Adipocyte (in vitro differentiated cells): ENCODE data around the gene SAA2.
"Not testable (repeated sequence)": the region's sequence is repeated elsewhere in the genome, so short reads cannot be mapped to it uniquely, and the experiment has no call there.

Experiments used
- DNase-seq: peaks from one replicate; pipeline ENCODE4 v3.0.0-alpha.2; 2015; ENCODE audit warnings: low read depth
- H3K27me3 ChIP-seq: replicated peaks from 2 replicates; pipeline ENCODE4 v1.7.0; 2013; ENCODE audit warnings: mild to moderate bottlenecking, low read length, moderate library complexity; ENCODE audit not compliant: control insufficient read depth, insufficient read depth
- H3K36me3 ChIP-seq: 2 replicates; pipeline ENCODE4 v1.7.0; 2013; ENCODE audit warnings: low read length, mild to moderate bottlenecking, moderate library complexity; ENCODE audit not compliant: control insufficient read depth, insufficient read depth, severe bottlenecking
- H3K4me1 ChIP-seq: 2 replicates; pipeline ENCODE4 v1.7.0; 2013; ENCODE audit warnings: mild to moderate bottlenecking, low read length, moderate library complexity; ENCODE audit not compliant: control insufficient read depth, insufficient read depth
- H3K4me3 ChIP-seq: 2 replicates; pipeline ENCODE4 v1.7.0; 2013; ENCODE audit warnings: mild to moderate bottlenecking, low read length, moderate library complexity
- H3K9ac ChIP-seq: 2 replicates; pipeline ENCODE4 v1.7.0; 2013; ENCODE audit warnings: mild to moderate bottlenecking, low read length, moderate library complexity
- H3K9me3 ChIP-seq: 2 replicates; pipeline ENCODE4 v1.7.0; 2013; ENCODE audit warnings: mild to moderate bottlenecking, low read length, moderate library complexity; ENCODE audit not compliant: control insufficient read depth

SAA2 gene

DNA sequence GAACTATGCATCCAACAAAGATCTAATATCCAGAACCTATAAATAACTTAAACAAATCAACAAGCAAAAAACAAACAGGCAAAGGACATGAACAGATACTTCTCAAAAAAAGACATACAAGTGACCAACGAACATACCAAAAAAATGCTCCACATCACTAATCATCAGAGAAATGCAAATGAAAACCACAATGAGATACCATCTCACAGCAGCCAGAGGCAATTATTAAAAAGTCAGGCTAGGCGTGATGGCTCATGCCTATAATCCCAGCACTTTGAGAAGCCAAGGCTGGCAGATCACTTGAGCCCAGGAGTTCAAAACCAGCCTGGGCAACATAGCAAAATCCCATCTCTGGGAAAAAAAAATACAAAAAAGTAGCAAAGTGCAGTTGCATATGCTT, 22.6 kb downstream of the SAA2 start:
- Histone ChIP-seq H3K36me3 (no peaks in the 10 kb centered on the region), H3K4me3 (no peak overlapping the region), H3K27me3 (peaks cover 17% of the 10 kb centered on the region), H3K9ac (no peak overlapping the region), H3K9me3 (no peaks in the 10 kb centered on the region), H3K4me1 (no peaks in the 10 kb centered on the region)
- DNase-seq, result no peak

DNA sequence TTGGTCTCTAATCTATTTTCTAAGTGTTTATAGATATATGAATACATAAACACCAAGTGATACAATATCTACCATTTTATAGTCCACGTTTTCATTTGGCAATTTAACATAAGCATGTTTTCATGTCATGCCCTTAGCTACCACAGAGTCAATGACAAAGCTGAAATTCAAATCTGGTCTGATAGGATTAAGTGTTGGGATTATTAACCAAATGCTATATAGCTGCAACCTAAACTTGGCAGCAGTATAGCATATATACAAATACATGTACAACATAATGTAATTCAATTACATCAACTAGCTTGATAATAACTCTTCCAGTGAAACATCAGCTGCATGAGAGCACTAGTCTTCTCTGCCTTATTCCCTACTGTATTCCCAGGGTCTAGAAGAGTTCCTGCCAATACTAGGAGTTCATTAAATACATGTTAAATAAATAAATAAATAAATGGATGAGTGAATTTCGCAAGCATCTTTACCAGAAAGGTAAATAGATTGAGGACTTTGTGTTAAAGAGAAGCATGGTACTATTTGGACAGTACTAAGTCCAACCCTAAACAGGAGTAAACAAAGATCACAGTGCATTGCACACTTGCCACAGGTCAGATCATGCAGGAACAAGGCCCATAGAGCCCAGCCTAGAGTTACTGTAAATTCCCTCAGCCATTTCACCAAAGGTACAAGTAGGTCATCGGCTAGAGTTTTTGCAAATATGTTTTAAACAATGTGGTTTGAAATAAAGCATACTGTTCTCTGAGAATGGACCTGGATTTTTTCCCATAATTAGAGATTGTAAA, 24.7 kb downstream of the SAA2 start:
- Histone ChIP-seq H3K4me3 (no peak overlapping the region), H3K4me1 (no peaks in the 10 kb centered on the region), H3K36me3 (no peaks in the 10 kb centered on the region), H3K27me3 (peaks cover 20% of the 10 kb centered on the region), H3K9me3 (peaks cover 5% of the 10 kb centered on the region), H3K9ac (no peak overlapping the region)
- no peak for DNase-seq

- no peak overlapping the region for H3K9ac ChIP-seq
- peaks cover 14% of the 10 kb centered on the region for H3K27me3 ChIP-seq
- no peaks in the 10 kb centered on the region for H3K4me1 ChIP-seq
- no peak overlapping the region for H3K4me3 ChIP-seq
- H3K36me3 ChIP-seq, result no peaks in the 10 kb centered on the region
- no peak for DNase-seq
- H3K9me3 ChIP-seq, result peaks cover 9% of the 10 kb centered on the region
Observed at GRCh38 chr11:18222814-18223421, 25.6 kb downstream of the SAA2 start.

- H3K4me3 ChIP-seq, result no peak overlapping the region
- H3K27me3 ChIP-seq, result peaks cover 8% of the 10 kb centered on the region
- no peak for DNase-seq
- no peak overlapping the region for H3K9ac ChIP-seq
- H3K36me3 ChIP-seq, result no peaks in the 10 kb centered on the region
- peaks cover 9% of the 10 kb centered on the region for H3K9me3 ChIP-seq
- no peaks in the 10 kb centered on the region for H3K4me1 ChIP-seq
Observed at GRCh38 chr11:18221274-18221876, 27.1 kb downstream of the SAA2 start.

DNA sequence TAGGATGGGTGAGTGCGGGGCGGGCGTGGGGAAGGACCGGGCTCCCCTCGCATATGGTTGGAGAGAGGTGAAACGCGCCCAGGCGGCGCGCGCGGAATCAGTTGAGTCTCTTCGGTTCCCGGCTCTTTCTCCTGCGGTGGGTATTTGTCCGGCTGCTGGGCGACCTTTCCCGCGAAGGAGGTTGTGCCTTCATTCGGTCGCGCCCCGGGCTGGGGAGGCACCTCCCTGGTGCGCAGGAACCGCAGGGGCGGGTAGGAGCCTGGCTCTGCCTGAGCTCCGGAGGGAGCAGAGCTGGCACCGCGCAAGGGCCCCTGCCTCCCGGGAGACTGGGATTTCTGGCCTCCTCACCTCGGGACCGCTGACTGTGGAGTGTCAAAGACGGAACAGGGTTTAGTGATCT, 39.4 kb downstream of the SAA2 start:
- no peak overlapping the region for H3K4me3 ChIP-seq
- H3K9ac ChIP-seq, result no peak overlapping the region
- H3K9me3 ChIP-seq, result no peaks in the 10 kb centered on the region
- no peaks in the 10 kb centered on the region for H3K4me1 ChIP-seq
- no peaks in the 10 kb centered on the region for H3K36me3 ChIP-seq
- H3K27me3 ChIP-seq, result peaks cover 39% of the 10 kb centered on the region
- no peak for DNase-seq

GRCh38 chr11:18204771-18205170, 43.7 kb downstream of the SAA2 start:
- Histone ChIP-seq H3K36me3 (no peaks in the 10 kb centered on the region), H3K4me1 (no peaks in the 10 kb centered on the region), H3K4me3 (no peak overlapping the region), H3K9me3 (peaks cover 7% of the 10 kb centered on the region), H3K9ac (no peak overlapping the region), H3K27me3 (peaks cover 37% of the 10 kb centered on the region)
- no peak for DNase-seq

DNA sequence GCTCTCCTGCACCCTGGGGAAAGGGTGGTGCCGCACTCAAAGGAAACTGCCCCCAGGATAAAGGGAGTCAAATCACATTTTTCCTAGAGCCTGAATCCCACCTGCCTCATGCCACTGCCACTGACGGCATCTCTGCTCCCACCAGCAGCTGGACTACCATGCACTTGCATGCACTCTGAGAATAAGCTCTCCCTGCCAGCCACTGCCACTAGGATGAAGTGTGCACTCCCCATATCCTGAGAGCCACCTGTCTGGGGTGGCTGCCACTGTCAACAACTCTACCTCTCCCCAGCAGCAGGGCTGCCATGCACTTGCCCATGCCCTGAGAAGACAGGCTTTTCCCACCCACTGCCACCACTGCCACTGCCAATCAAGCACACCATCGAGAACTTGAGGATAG, 44.2 kb downstream of the SAA2 start:
- Histone ChIP-seq H3K4me3 (no peak overlapping the region), H3K36me3 (no peaks in the 10 kb centered on the region), H3K9me3 (peaks cover 7% of the 10 kb centered on the region), H3K9ac (no peak overlapping the region), H3K27me3 (peaks cover 31% of the 10 kb centered on the region), H3K4me1 (no peaks in the 10 kb centered on the region)
- no peak for DNase-seq

DNA sequence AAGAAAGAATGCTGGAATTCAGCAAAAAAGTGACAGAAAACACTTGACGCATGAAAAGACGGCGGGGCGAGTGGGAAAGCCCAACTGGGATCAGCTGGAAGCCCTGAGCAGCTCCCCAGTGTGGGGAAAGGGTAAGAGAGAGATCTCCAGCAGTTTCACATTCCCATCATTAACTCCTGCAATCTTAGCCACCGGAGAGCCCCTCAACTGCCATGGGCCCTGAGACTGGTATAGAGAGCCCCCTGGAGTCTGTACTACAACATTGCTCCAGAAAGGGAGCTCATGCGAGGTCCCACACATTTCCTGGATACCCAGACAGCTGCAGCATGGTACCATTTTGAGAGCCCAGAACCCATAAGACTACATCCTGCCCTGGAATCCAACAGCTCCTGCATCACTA, 44.7 kb downstream of the SAA2 start:
- Histone ChIP-seq H3K4me1 (no peaks in the 10 kb centered on the region), H3K9ac (no peak overlapping the region), H3K27me3 (peaks cover 29% of the 10 kb centered on the region), H3K4me3 (no peak overlapping the region), H3K36me3 (no peaks in the 10 kb centered on the region), H3K9me3 (peaks cover 7% of the 10 kb centered on the region)
- no peak for DNase-seq

DNA sequence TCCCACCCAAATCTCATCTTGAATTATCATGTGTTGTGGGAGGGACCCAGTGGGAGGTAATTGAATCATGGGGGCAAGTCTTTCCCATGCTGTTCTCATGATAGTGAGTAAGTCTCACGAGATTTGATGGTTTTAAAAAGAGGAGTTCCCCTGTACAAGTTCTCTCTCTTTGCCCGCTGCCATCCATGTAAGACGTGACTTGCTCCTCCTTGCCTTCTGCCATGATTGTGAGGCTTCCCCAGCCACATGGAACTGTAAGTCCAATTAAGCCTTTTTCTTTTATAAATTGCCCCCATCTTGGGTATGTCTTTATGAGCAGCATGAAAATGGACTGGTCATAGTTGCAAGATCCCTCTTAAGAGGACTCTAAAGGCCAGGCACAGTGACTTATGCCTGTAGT, 50.7 kb downstream of the SAA2 start:
- peaks cover 23% of the 10 kb centered on the region for H3K27me3 ChIP-seq
- not testable (repeated sequence) for DNase-seq, H3K9ac ChIP-seq, H3K4me1 ChIP-seq, H3K4me3 ChIP-seq, H3K36me3 ChIP-seq, H3K9me3 ChIP-seq

DNA sequence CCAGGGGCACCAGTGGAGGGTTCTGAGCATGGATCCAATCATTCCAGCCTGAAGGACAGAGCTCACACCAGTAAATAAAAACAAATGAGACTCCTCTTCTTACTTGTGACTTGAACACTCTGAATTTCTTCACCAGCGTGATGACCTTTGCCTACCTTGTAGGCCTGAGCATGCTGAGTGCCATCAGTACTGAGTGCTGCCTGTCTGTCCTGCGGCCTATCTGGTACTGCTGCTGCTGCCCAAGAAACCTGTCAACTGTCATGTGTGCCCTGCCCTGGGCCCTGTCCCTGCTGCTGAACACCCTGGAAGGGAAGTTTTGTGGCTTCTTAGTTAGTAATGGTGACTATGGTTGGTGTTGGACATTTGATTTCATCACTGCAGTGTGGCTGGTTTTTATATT, 51.9 kb downstream of the SAA2 start:
- Histone ChIP-seq H3K4me3 (no peak overlapping the region), H3K36me3 (no peaks in the 10 kb centered on the region), H3K4me1 (no peaks in the 10 kb centered on the region), H3K27me3 (peaks cover 27% of the 10 kb centered on the region), H3K9me3 (peaks cover 4% of the 10 kb centered on the region), H3K9ac (no peak overlapping the region)
- DNase-seq, result no peak
